Uterus (tissue), 2 donors: ENCODE measurements around the gene SPATC1L.

Experiments
- CTCF ChIP-seq, 4 experiments: fragments of 200-600 bp in 2 of 4; fragments of 450-650 bp in 2 of 4; sonication (generic) in 2 of 4; IDR thresholded peaks; one replicate each; pipeline ENCODE4 v1.5.1; 2016 to 2019; ENCODE audit warnings: antibody characterized with exemption in 4 of 4, mild to moderate bottlenecking in 2 of 4, moderate library complexity in 1 of 4
- POLR2A ChIP-seq, 2 donors: fragments of 450-650 bp; IDR thresholded peaks; one replicate each; pipeline ENCODE4 v1.6.1; 2016; ENCODE audit warnings: antibody characterized with exemption in 2 of 2, mild to moderate bottlenecking in 1 of 2, moderate library complexity in 1 of 2

DNA sequence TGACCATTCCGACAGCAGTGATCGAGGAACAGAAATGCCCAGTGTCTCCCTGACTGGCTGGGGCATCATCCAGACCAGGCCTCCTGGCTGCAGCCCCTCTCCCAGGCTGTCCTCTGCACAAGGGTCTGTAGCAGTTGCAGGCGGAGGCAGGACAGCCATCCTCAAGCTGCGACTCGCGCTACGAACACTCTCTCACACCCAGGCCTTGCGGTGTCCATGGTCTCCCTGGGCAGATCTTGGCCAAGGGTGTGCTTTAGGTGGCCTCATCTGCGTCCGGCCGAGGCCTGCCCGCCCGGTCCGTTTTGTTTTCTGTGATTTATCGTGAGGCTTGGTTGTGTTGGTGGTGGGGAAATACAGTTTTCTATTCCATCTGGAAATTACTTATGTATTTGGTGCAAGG lies 44.6 kb downstream of the SPATC1L start:
- no peak for TF ChIP-seq POLR2A (IDR thresholded peaks at IDR 0.05)
- TF ChIP-seq CTCF (IDR thresholded peaks at IDR 0.05): no peak
